GM19463 (cell line): ENCODE measurements around the gene WWC2.
"Not testable (repeated sequence)": the region's sequence is repeated elsewhere in the genome, so short reads cannot be mapped to it uniquely, and the experiment has no call there.

ENCODE experiments used
- ATAC-seq: cut with Tn5 transposase; IDR thresholded peaks from one replicate; pipeline ENCODE4 v1.9.1; 2021; ENCODE audit warnings: mild to moderate bottlenecking, moderate library complexity; ENCODE audit not compliant: unreplicated experiment

The WWC2 gene

DNA sequence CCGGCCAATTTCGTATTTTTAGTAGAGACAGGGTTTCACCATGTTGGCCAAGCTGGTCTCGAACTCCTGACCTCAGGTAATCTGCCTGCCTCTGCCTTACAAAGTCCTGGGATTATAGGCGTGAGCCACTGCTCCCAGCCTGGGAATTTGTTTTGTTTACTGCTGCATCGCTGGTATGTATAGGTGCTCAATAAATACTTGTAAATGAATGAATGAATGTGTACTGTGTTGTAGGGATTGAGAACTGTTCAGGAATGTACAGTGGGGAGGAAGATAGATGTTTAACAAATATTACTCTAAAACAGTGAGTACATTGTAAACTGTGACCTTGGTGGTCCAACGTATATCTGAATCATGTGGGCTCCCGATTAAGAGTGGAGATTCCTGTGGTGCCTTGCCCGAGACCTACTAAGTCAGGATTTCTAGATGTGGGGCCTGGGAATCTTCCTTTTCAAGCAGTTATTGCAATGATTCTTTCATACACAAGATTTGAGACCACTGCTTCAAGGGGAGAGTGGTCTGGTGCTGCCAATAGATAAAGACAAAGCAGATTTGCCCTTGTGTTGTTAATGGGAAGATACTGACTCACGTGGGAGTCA is 41.0 kb downstream of the WWC2 start:
- no peak for ATAC-seq

- no peak for ATAC-seq
These were observed 41.9 kb downstream of the WWC2 start for GRCh38 chr4:183140911-183141320.

DNA sequence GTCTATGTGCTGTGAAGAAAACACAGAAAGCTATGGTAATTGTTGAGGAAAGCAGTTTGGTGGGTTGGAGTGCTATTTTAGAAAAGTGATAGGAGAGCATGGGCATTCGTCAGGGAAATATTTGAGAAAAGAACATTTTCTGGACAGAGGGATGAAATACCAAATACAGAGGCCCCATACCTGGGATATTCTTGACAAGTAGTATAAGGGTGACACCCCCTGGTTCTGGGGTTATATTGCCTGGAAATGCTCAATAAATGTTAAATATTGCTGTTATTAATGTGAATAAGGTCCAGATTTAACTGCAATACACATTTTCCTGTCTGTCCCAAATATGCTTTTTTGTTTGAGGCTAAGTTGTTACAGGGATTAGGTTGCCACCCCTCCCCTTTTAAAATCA is 42.9 kb downstream of the WWC2 start:
- no peak for ATAC-seq

DNA sequence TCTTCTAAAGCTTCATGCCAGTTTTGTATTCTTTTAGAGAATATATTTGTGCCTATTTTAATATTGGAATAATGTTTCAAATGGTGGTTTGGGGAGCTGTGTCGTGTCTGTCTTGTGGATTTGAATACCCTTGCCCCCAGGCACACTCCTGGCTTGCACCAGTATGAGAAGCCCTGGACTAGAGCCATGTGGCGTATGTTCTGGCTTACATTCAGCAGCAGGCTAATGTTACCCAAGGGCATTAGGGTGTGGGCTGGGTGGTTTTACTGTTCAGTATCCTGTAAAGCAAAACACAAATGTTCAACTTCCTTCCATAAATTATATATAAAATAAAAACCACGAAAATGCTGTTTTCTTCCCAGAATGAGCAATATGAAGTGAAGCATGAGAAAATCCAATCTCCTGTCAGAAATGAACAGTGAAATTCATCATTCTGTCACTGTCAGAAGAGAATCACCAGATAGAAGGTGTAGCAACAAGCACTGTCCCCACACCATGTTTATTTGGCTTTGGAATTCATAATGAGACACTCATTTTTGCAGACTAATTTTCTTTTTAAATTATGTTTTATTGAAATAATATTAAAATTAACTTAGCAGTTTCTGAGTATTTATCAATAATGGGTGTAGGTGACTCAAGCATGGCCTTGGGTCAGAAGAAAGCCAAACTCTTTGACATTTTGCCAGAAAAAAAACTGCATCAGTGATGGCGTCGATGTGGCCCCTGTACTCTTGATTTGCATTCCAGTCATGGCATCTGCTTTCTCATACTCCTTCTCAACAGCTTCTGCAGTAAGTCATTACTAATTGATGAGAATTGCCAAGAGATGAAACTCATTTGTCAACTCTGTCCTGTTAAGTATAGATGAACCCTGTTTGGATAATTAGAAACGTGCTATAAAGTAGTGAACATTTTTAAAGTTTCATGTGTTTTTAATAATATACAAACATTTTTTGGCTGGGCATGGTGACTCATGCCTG is 43.8 kb downstream of the WWC2 start:
- ATAC-seq, result no peak

DNA sequence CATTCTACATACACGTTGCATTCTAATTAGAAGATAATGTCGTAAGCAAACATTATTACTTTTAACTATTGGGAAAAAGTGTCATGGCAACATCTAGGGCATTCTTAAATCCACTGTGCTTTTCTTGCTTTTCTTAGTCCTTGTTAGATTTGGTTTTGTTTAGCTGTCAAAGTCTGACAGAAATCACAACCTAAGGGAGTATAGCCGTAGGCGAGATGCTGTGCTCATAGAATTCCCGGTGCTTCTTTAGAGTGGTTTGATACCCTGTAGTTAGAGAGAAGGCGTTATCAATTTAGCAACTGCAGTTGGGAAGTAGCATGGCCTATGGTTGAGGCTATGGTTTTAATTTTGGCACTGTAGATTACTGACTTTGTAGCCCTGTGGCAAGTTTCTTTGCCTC is 45.7 kb downstream of the WWC2 start:
- no peak for ATAC-seq

GRCh38 chr4:183145773-183146172 is 46.7 kb downstream of the WWC2 start:
- ATAC-seq, result no peak

DNA sequence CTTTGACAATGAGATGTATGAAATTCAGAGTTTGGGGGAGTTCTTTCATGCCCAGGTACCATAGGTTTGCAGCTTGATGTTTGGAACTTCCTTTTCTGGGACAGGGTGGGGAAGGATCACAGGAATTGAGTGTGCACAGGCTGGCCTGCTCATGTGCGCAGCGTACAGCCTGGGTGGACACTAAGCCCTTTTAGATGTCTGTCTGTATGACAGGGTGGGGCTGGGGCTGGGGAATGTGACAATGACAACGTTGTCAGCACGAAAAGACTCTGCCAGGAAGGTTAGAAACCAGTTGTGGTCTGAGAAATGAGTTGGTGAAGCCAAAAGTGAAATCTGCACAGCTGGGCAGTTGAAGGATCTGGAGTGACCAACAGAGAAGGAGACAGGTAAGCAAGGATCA is 47.4 kb downstream of the WWC2 start:
- no peak for ATAC-seq

- no peak for ATAC-seq
These were observed 48.1 kb downstream of the WWC2 start for GRCh38 chr4:183147196-183147595.

GRCh38 chr4:183147983-183148382 is 48.9 kb downstream of the WWC2 start:
- ATAC-seq, result no peak

DNA sequence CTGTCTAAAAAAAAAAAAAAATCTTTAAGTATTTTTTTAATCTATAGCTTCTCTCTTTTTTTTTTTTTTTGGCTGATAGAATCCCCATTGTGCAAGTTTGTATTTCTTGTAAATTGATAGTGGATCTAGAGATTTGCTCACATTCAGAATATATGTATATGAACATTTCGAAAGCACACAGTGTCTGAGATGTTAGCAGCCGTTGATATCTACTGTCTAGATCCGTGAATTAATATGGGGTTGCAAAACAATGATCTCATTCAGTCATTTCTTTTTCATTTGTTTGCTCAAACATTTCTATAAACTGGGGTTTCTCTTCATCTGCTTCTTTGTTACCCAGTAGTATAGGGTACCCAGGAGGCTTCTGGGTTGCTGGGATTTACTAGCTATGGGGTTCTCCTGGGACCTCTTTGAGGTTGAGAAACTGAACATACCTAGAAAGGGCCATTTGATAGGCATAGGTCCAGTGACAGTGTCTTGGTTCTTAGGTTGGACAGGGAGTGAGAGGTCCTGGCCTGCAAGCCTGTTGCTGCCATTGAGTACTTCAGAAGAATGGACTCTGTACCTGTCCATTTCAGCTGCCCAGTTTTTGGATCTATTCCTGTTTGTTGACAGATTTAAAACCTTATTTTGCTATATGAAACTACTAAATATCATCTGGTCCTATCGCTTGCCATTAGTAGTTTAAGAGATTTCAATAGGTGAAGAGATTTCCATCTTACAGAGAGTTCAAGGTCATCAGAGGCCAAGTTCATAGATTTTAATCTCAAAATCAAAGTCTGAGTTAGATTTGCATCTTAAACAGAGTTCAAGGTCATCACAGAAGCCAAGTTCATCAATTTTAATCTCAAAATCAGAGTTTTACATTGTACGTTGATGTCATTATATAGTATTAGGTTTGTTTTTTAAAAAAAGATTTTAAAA is 50.8 kb downstream of the WWC2 start:
- no peak for ATAC-seq

DNA sequence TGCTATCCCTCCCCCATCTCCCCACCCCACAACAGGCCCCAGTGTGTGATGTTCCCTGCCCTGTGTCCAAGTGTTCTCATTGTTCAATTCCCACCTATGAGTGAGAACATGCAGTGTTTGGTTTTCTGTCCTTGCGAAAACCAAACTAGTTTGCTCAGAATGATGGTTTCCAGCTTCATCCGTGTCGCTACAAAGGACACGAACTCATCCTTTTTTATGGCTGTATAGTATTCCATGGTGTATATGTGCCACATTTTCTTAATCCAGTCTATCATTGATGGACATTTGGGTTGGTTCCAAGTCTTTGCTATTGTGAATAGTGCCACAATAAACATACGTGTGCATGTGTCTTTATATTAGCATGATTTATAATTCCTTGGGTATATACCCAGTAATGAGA is 51.6 kb downstream of the WWC2 start:
- not testable (repeated sequence) for ATAC-seq

GRCh38 chr4:183152232-183152631 is 53.2 kb downstream of the WWC2 start:
- ATAC-seq, result not testable (repeated sequence)

DNA sequence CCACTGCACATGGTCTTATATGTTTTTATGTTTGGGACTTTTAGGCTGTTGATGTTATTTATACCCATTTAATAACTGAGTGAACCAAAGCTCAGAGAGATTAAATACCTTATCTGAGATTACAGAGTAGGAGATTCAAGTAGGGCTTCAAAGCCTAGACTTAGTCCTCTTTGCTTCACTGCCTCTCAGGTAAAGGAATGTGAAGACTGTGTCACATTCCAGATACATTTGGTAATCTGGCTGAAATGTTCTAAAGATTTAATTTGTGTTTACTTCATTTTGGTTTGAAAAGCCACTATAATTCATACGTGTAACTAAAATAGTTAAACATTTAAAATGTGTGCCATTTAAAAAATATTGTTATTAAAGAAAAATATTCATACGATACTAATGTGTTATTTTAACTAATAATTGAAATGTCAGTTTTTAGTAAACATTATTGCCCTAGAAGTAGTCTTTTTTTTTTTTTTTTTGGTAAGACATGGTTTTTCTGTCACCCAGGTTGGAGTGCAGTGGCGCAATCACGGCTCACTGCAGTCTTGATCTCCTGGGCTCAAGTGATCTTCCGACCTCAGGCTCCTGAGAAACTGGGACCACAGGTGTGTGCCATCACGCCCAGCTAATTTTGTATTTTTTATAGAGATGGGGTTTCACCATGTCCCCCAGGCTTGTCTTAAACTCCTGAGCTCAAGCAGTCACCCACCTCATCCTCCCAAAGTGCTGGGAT is 54.3 kb downstream of the WWC2 start:
- ATAC-seq, result no peak

DNA sequence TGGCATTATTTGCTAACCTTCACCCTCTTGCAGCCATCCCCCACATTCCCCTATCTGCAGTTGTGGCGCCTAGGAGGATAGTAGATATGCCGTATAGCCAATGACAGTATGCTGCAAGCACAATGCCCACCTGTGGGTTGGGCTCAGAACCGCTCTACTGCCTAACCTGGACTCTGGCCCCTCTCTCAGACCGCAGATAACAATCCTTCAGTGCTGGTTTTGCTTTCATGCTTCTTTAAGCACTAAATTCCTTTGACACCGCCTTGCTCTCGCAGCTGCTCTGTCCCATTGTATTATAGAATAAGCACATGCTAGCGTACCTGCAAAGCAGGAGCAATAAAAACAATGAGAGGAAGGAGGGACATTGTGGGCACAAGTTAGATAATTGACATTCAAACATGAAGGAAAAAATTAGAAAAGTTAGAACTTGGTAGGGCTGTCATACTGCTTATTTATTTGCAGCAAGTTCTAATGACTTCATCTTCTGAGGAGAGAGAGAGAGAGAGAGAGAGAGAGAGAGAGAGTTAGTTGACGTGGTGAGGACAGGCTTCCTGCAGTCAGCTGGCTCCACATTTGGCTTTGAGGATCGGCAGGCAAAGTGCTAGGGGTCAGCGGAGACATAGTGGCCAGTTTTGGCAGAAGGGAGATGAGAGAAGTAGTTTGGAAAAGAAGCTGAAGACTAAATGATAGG is 55.8 kb downstream of the WWC2 start:
- ATAC-seq, result no peak

- ATAC-seq, result no peak
These were observed 56.6 kb downstream of the WWC2 start for GRCh38 chr4:183155450-183156184.

GRCh38 chr4:183157215-183157614 is 58.2 kb downstream of the WWC2 start:
- ATAC-seq, result no peak

- ATAC-seq, result no peak
These were observed 59.0 kb downstream of the WWC2 start for GRCh38 chr4:183158062-183158461.

- no peak for ATAC-seq
These were observed 62.6 kb downstream of the WWC2 start for GRCh38 chr4:183161630-183162029.

DNA sequence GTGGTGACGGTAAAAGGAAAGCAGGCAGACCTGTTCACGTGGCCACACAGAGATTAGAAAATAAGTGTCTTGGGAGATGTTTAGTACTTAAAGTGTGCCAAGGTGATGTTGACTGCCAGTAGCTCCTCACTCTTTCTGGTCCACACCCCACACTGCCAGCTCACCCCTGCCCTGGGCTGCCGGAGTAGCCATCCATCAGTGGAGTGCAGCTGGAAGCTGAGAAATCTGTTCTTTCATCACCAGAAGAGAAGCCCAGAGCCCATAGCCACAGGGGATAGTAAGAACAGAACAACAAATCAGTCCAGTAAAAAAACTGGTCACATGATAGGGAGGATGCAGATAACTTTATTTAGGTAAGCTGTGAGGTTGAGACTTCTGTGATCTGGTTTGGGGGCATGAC is 64.1 kb downstream of the WWC2 start:
- no peak for ATAC-seq
